Measurements from ENCODE around the gene VAPB. TPM values are rescaled to one million over a fixed set of nuclear protein-coding genes. Genes with fewer than 3 reads are reported as not detected.
"Not testable (repeated sequence)": the region's sequence is repeated elsewhere in the genome, so short reads cannot be mapped to it uniquely, and the experiment has no call there.

The VAPB gene
- total RNA-seq, 3 donors from 2014 or later (not counting 1 experiment from before 2014, with no cell fraction given) = 20.3 to 23.1 (median 21.3) TPM

DNA sequence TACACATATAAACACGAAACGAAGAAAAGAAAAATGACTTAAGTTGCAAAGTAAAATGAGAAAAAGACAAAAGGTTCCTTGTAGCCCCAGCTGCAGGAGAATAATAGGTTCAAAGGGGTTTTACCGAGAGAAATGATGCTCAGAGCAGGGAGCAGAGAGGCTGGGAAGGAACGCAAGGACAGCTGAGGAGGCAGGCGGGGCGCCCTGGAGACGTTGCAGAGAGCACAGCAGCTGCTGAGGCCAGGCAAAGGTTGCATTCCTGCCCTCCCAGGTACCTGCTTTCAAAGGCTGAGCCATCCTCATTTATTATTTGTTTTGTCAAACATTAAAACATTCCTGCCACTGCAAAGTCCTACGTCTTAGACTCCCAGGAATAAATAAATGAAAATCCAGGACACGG is 16.2 kb upstream of the VAPB start:
- no peaks in the 10 kb centered on the region for H3K4me1 Mint-ChIP-seq

DNA sequence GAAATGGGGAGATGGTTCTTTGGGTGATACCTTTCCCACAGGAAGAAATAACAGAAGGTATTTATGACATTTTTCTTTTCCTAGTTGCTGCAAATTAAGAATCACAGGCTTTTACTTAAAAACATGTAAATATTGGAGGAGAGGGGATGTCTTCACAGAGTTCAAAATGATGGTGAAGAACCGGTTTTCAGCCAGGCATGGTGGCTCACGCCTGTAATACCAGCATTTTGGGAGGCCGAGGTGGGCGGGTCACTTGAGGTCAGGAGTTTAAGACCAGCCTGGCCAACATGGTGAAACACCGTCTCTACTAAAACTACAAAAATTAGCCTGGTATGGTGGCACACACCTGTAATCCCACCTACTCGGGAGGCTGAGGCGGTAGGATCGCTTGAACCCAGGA is 15.7 kb upstream of the VAPB start:
- 96% methylated on average over 8 of the region's 8 CpGs for WGBS (ENCODE audit: insufficient coverage)
- not testable (repeated sequence) for H3K9me3 Mint-ChIP-seq

More for the DNA sequence above, 16.2 kb upstream of the VAPB start:
- H3K4me1 ChIP-seq (ENCODE audit: control insufficient read depth, insufficient read depth, low read length) = no peaks in the 10 kb centered on the region
- Mint-ChIP-seq H3K9me3 (no peaks in the 10 kb centered on the region), H3K4me3 (no peak overlapping the region), H3K27me3 (ENCODE audit: low read depth in 2 of 2) (peaks cover 16 to 20% of the 10 kb centered on the region in 2 donors), H3K36me3 (no peaks in the 10 kb centered on the region), H3K27ac (no peak overlapping the region)
- WGBS (ENCODE audit: insufficient coverage) = 86% methylated on average over 8 of the region's 9 CpGs
- H3K36me3 ChIP-seq (ENCODE audit: control insufficient read depth, insufficient read depth, low read length) = peaks cover 2% of the 10 kb centered on the region
- no peaks in the 10 kb centered on the region for H3K27me3 ChIP-seq (ENCODE audit: control insufficient read depth, insufficient read depth, low read length)
- intact Hi-C loops (cut with micrococcal nuclease) = no loop called here
- no peak for TF ChIP-seq CTCF (IDR thresholded peaks at IDR 0.05)
- no peak overlapping the region for H3K4me3 ChIP-seq (ENCODE audit: low read length)
- DNase-seq (no peak), ATAC-seq (no peak)
- no peaks in the 10 kb centered on the region for H3K9me3 ChIP-seq (ENCODE audit: control insufficient read depth, insufficient read depth, low read length)
- H3K27ac ChIP-seq (ENCODE audit: low read length) = no peak overlapping the region

GRCh38 chr20:58374027-58374850 is 14.8 kb upstream of the VAPB start:
- no peaks in the 10 kb centered on the region for H3K36me3 ChIP-seq (ENCODE audit: control insufficient read depth, insufficient read depth, low read length)
- H3K4me3 Mint-ChIP-seq = no peak overlapping the region
- 81% methylated on average over 19 of the region's 19 CpGs for WGBS (ENCODE audit: insufficient coverage)
- H3K36me3 Mint-ChIP-seq = no peaks in the 10 kb centered on the region
- H3K4me1 ChIP-seq (ENCODE audit: control insufficient read depth, insufficient read depth, low read length) = no peaks in the 10 kb centered on the region
- H3K27ac ChIP-seq (ENCODE audit: low read length) = no peak overlapping the region
- H3K27ac Mint-ChIP-seq = no peak overlapping the region
- no peaks in the 10 kb centered on the region for H3K9me3 Mint-ChIP-seq
- ATAC-seq (no peak), DNase-seq (no peak)
- H3K4me1 Mint-ChIP-seq = no peaks in the 10 kb centered on the region
- peaks cover 25 to 34% of the 10 kb centered on the region in 2 donors for H3K27me3 Mint-ChIP-seq (ENCODE audit: low read depth in 2 of 2)
- H3K27me3 ChIP-seq (ENCODE audit: control insufficient read depth, insufficient read depth, low read length) = peaks cover 1% of the 10 kb centered on the region
- intact Hi-C loops (cut with micrococcal nuclease) = no loop called here
- no peaks in the 10 kb centered on the region for H3K9me3 ChIP-seq (ENCODE audit: control insufficient read depth, insufficient read depth, low read length)
- no peak for TF ChIP-seq CTCF (IDR thresholded peaks at IDR 0.05)
- no peak overlapping the region for H3K4me3 ChIP-seq (ENCODE audit: low read length)

More for the DNA sequence above, 15.7 kb upstream of the VAPB start:
- H3K4me3 Mint-ChIP-seq; H3K4me1 Mint-ChIP-seq; DNase-seq; H3K4me3 ChIP-seq (ENCODE audit: low read length); H3K27me3 ChIP-seq (ENCODE audit: control insufficient read depth, insufficient read depth, low read length); ATAC-seq; intact Hi-C loops (cut with micrococcal nuclease); H3K4me1 ChIP-seq (ENCODE audit: control insufficient read depth, insufficient read depth, low read length); H3K27ac ChIP-seq (ENCODE audit: low read length); H3K27ac Mint-ChIP-seq; H3K36me3 Mint-ChIP-seq; H3K36me3 ChIP-seq (ENCODE audit: control insufficient read depth, insufficient read depth, low read length); H3K9me3 ChIP-seq (ENCODE audit: control insufficient read depth, insufficient read depth, low read length): not testable (repeated sequence)
- peaks cover 20 to 25% of the 10 kb centered on the region in 2 donors for H3K27me3 Mint-ChIP-seq (ENCODE audit: low read depth in 2 of 2)

- Histone ChIP-seq H3K36me3 (ENCODE audit: control insufficient read depth, insufficient read depth, low read length) (no peaks in the 10 kb centered on the region), H3K27me3 (ENCODE audit: control insufficient read depth, insufficient read depth, low read length) (peaks cover 2% of the 10 kb centered on the region), H3K4me1 (ENCODE audit: control insufficient read depth, insufficient read depth, low read length) (no peaks in the 10 kb centered on the region), H3K27ac (ENCODE audit: low read length) (no peak overlapping the region), H3K4me3 (ENCODE audit: low read length) (no peak overlapping the region), H3K9me3 (ENCODE audit: control insufficient read depth, insufficient read depth, low read length) (no peaks in the 10 kb centered on the region)
- Mint-ChIP-seq H3K27ac (no peak overlapping the region), H3K36me3 (no peaks in the 10 kb centered on the region), H3K27me3 (ENCODE audit: low read depth in 2 of 2) (peaks cover 29 to 42% of the 10 kb centered on the region in 2 donors), H3K9me3 (no peaks in the 10 kb centered on the region), H3K4me3 (no peak overlapping the region), H3K4me1 (no peaks in the 10 kb centered on the region)
- WGBS (ENCODE audit: insufficient coverage) = 58% methylated on average over 8 of the region's 8 CpGs
- ATAC-seq (no peak), DNase-seq (no peak)
- intact Hi-C loops (cut with micrococcal nuclease) = no loop called here
- no peak for TF ChIP-seq CTCF (IDR thresholded peaks at IDR 0.05)
Observed at GRCh38 chr20:58374906-58375758, 13.9 kb upstream of the VAPB start.

Data from natural killer cell (primary cell).